H9 (cell line): Measurements from ENCODE around the gene CCDC159. TPM values are rescaled to one million over a fixed set of nuclear protein-coding genes. Genes with fewer than 3 reads are reported as not detected.

Experiments used
- DNase-seq: peaks from one replicate; pipeline ENCODE4 v3.0.0-alpha.2; 2017
- H2AFZ ChIP-seq: one replicate; pipeline ENCODE4 v1.6.1; 2013; ENCODE audit warnings: mild to moderate bottlenecking, low read length, control low read depth, moderate library complexity
- H2AK5ac ChIP-seq: 2 replicates; pipeline ENCODE4 v1.6.1; 2013; ENCODE audit warnings: low read length, control low read depth, mixed read lengths; ENCODE audit not compliant: insufficient read length
- H2BK120ac ChIP-seq: one replicate; pipeline ENCODE4 v1.6.1; 2013; ENCODE audit warnings: low read depth, mild to moderate bottlenecking, low read length, control low read depth, inconsistent platforms; ENCODE audit not compliant: poor library complexity, severe bottlenecking
- H2BK12ac ChIP-seq: 2 replicates; pipeline ENCODE4 v1.6.1; 2013; ENCODE audit warnings: low read length, control low read depth, mixed read lengths, low read depth; ENCODE audit not compliant: insufficient read length
- H2BK15ac ChIP-seq: 2 replicates; pipeline ENCODE4 v1.6.1; 2013; ENCODE audit warnings: low read depth, low read length, control low read depth
- H2BK20ac ChIP-seq: one replicate; pipeline ENCODE4 v1.6.1; 2013; ENCODE audit warnings: low read depth, mild to moderate bottlenecking, low read length, control low read depth, inconsistent platforms; ENCODE audit not compliant: poor library complexity, severe bottlenecking
- H2BK5ac ChIP-seq: 2 replicates; pipeline ENCODE4 v1.6.1; 2013; ENCODE audit warnings: low read length, control low read depth, mixed read lengths; ENCODE audit not compliant: insufficient read length
- H3K14ac ChIP-seq: 2 replicates; pipeline ENCODE4 v1.6.1; 2013; ENCODE audit warnings: low read length, control low read depth; ENCODE audit not compliant: insufficient read depth
- H3K18ac ChIP-seq: 2 replicates; pipeline ENCODE4 v1.6.1; 2013; ENCODE audit warnings: low read depth, mild to moderate bottlenecking, mixed read lengths, low read length, control low read depth; ENCODE audit not compliant: insufficient read length
- H3K23ac ChIP-seq: 2 replicates; pipeline ENCODE4 v1.6.1; 2013; ENCODE audit warnings: low read length, control low read depth, mixed read lengths, low read depth; ENCODE audit not compliant: insufficient read length
- H3K23me2 ChIP-seq: 2 replicates; pipeline ENCODE4 v1.6.1; 2013; ENCODE audit warnings: low read depth, mild to moderate bottlenecking, mixed read lengths, low read length, control low read depth; ENCODE audit not compliant: insufficient read length, poor library complexity, severe bottlenecking
- H3K27ac ChIP-seq: 2 replicates; pipeline ENCODE4 v1.5.1; 2013; ENCODE audit warnings: low read length, control low read depth, mixed read lengths, low read depth; ENCODE audit not compliant: insufficient read length
- H3K27me3 ChIP-seq: 2 replicates; pipeline ENCODE4 v1.6.1; 2013; ENCODE audit warnings: low read length, control low read depth, inconsistent platforms; ENCODE audit not compliant: insufficient read depth
- H3K4ac ChIP-seq: 2 replicates; pipeline ENCODE4 v1.6.1; 2013; ENCODE audit warnings: low read depth, mild to moderate bottlenecking, control low read depth, inconsistent platforms, low read length, moderate library complexity
- H3K4me1 ChIP-seq: 2 replicates; pipeline ENCODE4 v1.6.1; 2013; ENCODE audit warnings: low read length, control low read depth, inconsistent platforms; ENCODE audit not compliant: insufficient read depth
- H3K4me2 ChIP-seq: 2 replicates; pipeline ENCODE4 v1.6.1; 2013; ENCODE audit warnings: low read length, control low read depth, mixed read lengths; ENCODE audit not compliant: insufficient read length, insufficient read depth
- H3K56ac ChIP-seq: 2 replicates; pipeline ENCODE4 v1.6.1; 2013; ENCODE audit warnings: low read depth, mild to moderate bottlenecking, mixed read lengths, low read length, control low read depth; ENCODE audit not compliant: insufficient read length
- H3K79me1 ChIP-seq: 2 replicates; pipeline ENCODE4 v1.6.1; 2013; ENCODE audit warnings: low read depth, mild to moderate bottlenecking, moderate library complexity, low read length, control low read depth, inconsistent platforms; ENCODE audit not compliant: insufficient read depth, poor library complexity, severe bottlenecking
- H3K79me2 ChIP-seq: 2 replicates; pipeline ENCODE4 v1.6.1; 2013; ENCODE audit warnings: low read length, control low read depth, inconsistent platforms; ENCODE audit not compliant: insufficient read depth
- H3K9ac ChIP-seq: 2 replicates; pipeline ENCODE4 v1.6.1; 2013; ENCODE audit warnings: low read length, control low read depth, mixed read lengths; ENCODE audit not compliant: insufficient read length; ENCODE audit errors: extremely low read depth
- H3K9me3 ChIP-seq: one replicate; pipeline ENCODE4 v1.6.1; 2013; ENCODE audit warnings: low read depth, low read length, inconsistent platforms; ENCODE audit not compliant: control insufficient read depth
- H3T11ph ChIP-seq: one replicate; pipeline ENCODE4 v1.6.1; 2013; ENCODE audit warnings: mild to moderate bottlenecking, low read length, control low read depth, inconsistent platforms
- H4K20me1 ChIP-seq: one replicate; pipeline ENCODE4 v1.6.1; 2013; ENCODE audit not compliant: control insufficient read depth, insufficient read length, insufficient read depth
- H4K5ac ChIP-seq: 2 replicates; pipeline ENCODE4 v1.6.1; 2013; ENCODE audit warnings: low read depth, mild to moderate bottlenecking, mixed read lengths, low read length, control low read depth; ENCODE audit not compliant: insufficient read length
- H4K8ac ChIP-seq: replicated peaks from 2 replicates; pipeline ENCODE4 v1.6.1; 2013; ENCODE audit warnings: low read length, control low read depth, mixed read lengths, low read depth; ENCODE audit not compliant: insufficient read length
- H4K91ac ChIP-seq: 2 replicates; pipeline ENCODE4 v1.6.1; 2013; ENCODE audit warnings: low read depth, mild to moderate bottlenecking, moderate library complexity, mixed read lengths, low read length, control low read depth; ENCODE audit not compliant: insufficient read length
- H3K27ac Mint-ChIP-seq, 3 experiments: 2 replicates in 2 of 3; 3 replicates in 1 of 3; pipeline ENCODE4 v1.8.0; 2020 to 2021; ENCODE audit warnings: mixed read lengths in 3 of 3, mild to moderate bottlenecking in 1 of 3, moderate library complexity in 1 of 3
- H3K27me3 Mint-ChIP-seq: 2 replicates; pipeline ENCODE4 v1.8.0; 2021; ENCODE audit warnings: low read depth, mild to moderate bottlenecking, moderate library complexity, mixed read lengths
- H3K36me3 Mint-ChIP-seq, 3 experiments: 2 replicates in 2 of 3; 3 replicates in 1 of 3; pipeline ENCODE4 v1.8.0; 2020 to 2021; ENCODE audit warnings: low read depth in 3 of 3, mixed read lengths in 3 of 3; ENCODE audit not compliant: insufficient read depth in 1 of 3
- H3K4me1 Mint-ChIP-seq, 2 experiments: 2 replicates each; pipeline ENCODE4 v1.8.0; 2020; ENCODE audit warnings: mixed read lengths in 2 of 2
- H3K4me3 Mint-ChIP-seq, 2 experiments: 2 replicates in 1 of 2; 3 replicates in 1 of 2; pipeline ENCODE4 v1.8.0; 2020 to 2021; ENCODE audit warnings: mild to moderate bottlenecking in 2 of 2, mixed read lengths in 2 of 2, moderate library complexity in 1 of 2
- H3K9me3 Mint-ChIP-seq, 2 experiments: 2 replicates in 1 of 2; 3 replicates in 1 of 2; pipeline ENCODE4 v1.8.0; 2020; ENCODE audit warnings: mild to moderate bottlenecking in 2 of 2, mixed read lengths in 2 of 2, moderate library complexity in 1 of 2
- CTCF ChIP-seq: fragments of 200-600 bp; sonication (generic); conservative IDR thresholded peaks from 3 replicates; pipeline ENCODE4 v1.8.0; 2021; ENCODE audit warnings: antibody characterized with exemption, mild to moderate bottlenecking
- WGBS: extraction: QIAGEN DNeasy Blood & Tissue Kit; methylation state at CpG from one replicate; pipeline ENCODE4 v1.1.7; 2013; ENCODE audit warnings: missing lambda C conversion rate, low lambda C conversion rate, mixed read lengths; ENCODE audit not compliant: insufficient read length; ENCODE audit errors: extremely low coverage; 5-methylcytosine and 5-hydroxymethylcytosine counted together
- total RNA-seq: library from RNA; stranded (reverse); gene quantifications from 2 replicates; pipeline ENCODE4 v1.2.1, GENCODE V29; 2021

Gene CCDC159
- total RNA-seq, 1 experiment from 2014 or later: 5.7 TPM

DNA sequence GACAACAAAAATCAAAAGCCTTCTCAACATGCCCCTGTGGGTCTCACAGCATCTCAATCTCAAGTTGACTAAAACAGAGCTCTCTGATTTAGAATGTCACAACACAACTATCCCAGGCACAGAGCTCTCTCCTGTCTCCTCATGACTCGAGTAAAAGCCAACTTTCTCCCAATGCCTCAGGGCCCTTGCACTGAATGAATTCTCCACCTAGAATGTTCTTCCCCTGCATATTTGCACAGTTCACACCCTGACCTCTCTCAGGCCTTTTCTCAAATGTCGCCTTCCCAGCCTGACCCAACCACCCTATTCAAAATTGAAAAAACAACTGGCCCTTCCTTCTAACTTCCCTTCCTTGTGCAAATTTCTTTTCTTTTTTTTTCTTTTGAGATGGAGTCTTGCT lies 24.4 kb downstream of the CCDC159 start:
- Histone ChIP-seq H2BK5ac (no peak overlapping the region), H2BK15ac (no peak overlapping the region), H2BK120ac (no peak overlapping the region), H4K5ac (no peak overlapping the region), H3K18ac (no peak overlapping the region), H2BK12ac (no peak overlapping the region), H2AK5ac (no peak overlapping the region), H3K56ac (no peak overlapping the region), H3K23me2 (no peaks in the 10 kb centered on the region), H3K14ac (no peak overlapping the region), H3K4me2 (no peak overlapping the region), H3K9ac (no peak overlapping the region), H3K79me2 (no peaks in the 10 kb centered on the region), H3K9me3 (no peaks in the 10 kb centered on the region), H3K4me1 (no peaks in the 10 kb centered on the region), H2BK20ac (no peak overlapping the region), H3K79me1 (no peaks in the 10 kb centered on the region), H2AFZ (no peak overlapping the region), H4K8ac (no peak overlapping the region), H3K4ac (no peak overlapping the region), H4K20me1 (no peaks in the 10 kb centered on the region), H3T11ph (no peak overlapping the region), H3K27ac (no peak overlapping the region), H3K23ac (no peak overlapping the region), H4K91ac (no peak overlapping the region), H3K27me3 (no peaks in the 10 kb centered on the region)
- TF ChIP-seq CTCF: no peak
- Mint-ChIP-seq H3K9me3 (no peaks in the 10 kb centered on the region), H3K27ac (no peak overlapping the region), H3K36me3 (peaks cover 0 to 21% (median 9%) of the 10 kb centered on the region in 3 experiments; a peak in 6 of 7 replicates), H3K4me3 (no peak overlapping the region; a peak in 1 of 5 replicates), H3K27me3 (no peaks in the 10 kb centered on the region), H3K4me1 (peaks cover 0 to 9% of the 10 kb centered on the region in 2 experiments; a peak in 3 of 4 replicates)
- no peak for DNase-seq
- no CpG with 5 or more reads among the region's 2 CpGs for WGBS
